Ovary (tissue), 9 donors: Measurements from ENCODE around the gene EFEMP1. TPM values are rescaled to one million over a fixed set of nuclear protein-coding genes. Genes with fewer than 3 reads are reported as not detected.
"Not testable (repeated sequence)": the region's sequence is repeated elsewhere in the genome, so short reads cannot be mapped to it uniquely, and the experiment has no call there.

Source experiments
- DNase-seq, 5 donors: peaks; one replicate each; pipeline ENCODE4 v3.0.0-alpha.2; 2019 to 2020
- H3K27ac ChIP-seq, 2 donors: fragments of 200-600 bp; one replicate each; pipeline versions ENCODE4 v1.5.1 to v1.8.0; 2019 to 2022
- H3K27me3 ChIP-seq: fragments of 200-600 bp; one replicate; pipeline ENCODE4 v1.8.0; 2022
- H3K36me3 ChIP-seq: fragments of 200-600 bp; sonication (generic); one replicate; pipeline ENCODE4 v1.5.1; 2019
- H3K4me1 ChIP-seq: one replicate; pipeline ENCODE4 v1.8.1; 2013; ENCODE audit warnings: mild to moderate bottlenecking, moderate library complexity; ENCODE audit not compliant: insufficient read depth
- H3K4me3 ChIP-seq: fragments of 200-600 bp; sonication (generic); one replicate; pipeline ENCODE4 v1.5.1; 2017
- H3K9me3 ChIP-seq, 2 donors: fragments of 200-600 bp in 1 of 2; sonication (generic) in 1 of 2; one replicate each; pipeline versions ENCODE4 v1.5.1 to v1.8.1; 2013 to 2019; ENCODE audit warnings: mild to moderate bottlenecking in 1 of 2, moderate library complexity in 1 of 2
- CTCF ChIP-seq, 3 donors: fragments of 450-650 bp in 2 of 3; fragments of 200-600 bp in 1 of 3; IDR thresholded peaks; one replicate each; pipeline versions ENCODE4 v1.5.1 to v1.8.0; 2016 to 2022; ENCODE audit warnings: antibody characterized with exemption in 3 of 3, mild to moderate bottlenecking in 1 of 3
- EP300 ChIP-seq: sonication (generic); formaldehyde crosslinking; IDR thresholded peaks from one replicate; pipeline ENCODE4 v1.6.1; 2017; ENCODE audit warnings: antibody characterized with exemption
- POLR2A ChIP-seq: fragments of 450-650 bp; IDR thresholded peaks from one replicate; pipeline ENCODE4 v1.6.1; 2017; ENCODE audit warnings: antibody characterized with exemption, mild to moderate bottlenecking, moderate library complexity
- WGBS, 3 donors: extraction: QIAGEN DNeasy Blood & Tissue Kit in 1 of 3; methylation state at CpG; one replicate each; pipeline versions ENCODE4 v1.1.5 to v1.1.7; 2013 to 2017; 5-methylcytosine and 5-hydroxymethylcytosine counted together
- intact Hi-C, 4 donors: fragments of 100-400 bp; cut with DNase I; formaldehyde crosslinking; loops; one replicate each; pipeline versions ENCODE4 v1.11.0 to v1.15.1; 2022 to 2023
- polyA plus RNA-seq, 2 donors: library from polyadenylated mRNA; stranded (reverse); fragments of 200-250 nt in 1 of 2; fragments of 350-450 nt in 1 of 2; fragmentation: Illumina TruSeq in 1 of 2; extraction: RNeasy Lipid Tissue Mini Kit (QIAGEN cat#74804) in 1 of 2; gene quantifications; one replicate each; pipeline ENCODE4 v1.2.3, GENCODE V29; 2013 to 2014
- total RNA-seq, 7 donors: library from RNA; depleted of rRNA in 2 of 7; stranded (reverse); fragments of >200 nt in 2 of 7; fragmentation: NEBNext Ultra II Directional in 3 of 7; extraction: Animal tissue kit (Norgen Biotek cat#: 25700) in 3 of 7; gene quantifications; one replicate each; pipeline versions ENCODE4 v1.1.0 to v1.2.4, GENCODE V29; 2016 to 2023
- donor health status: DM: no; HTN: no; CAD: no; lungs with moderate emphysema.
- donor health status: DM: no; HTN: no; CAD: no.
- donor health status: Bipolar disorder and iron deficiency.
- donor health status: DM: yes; HTN: yes; CAD: no.
- donor health status: DM: no; HTN: no; CAD: no.
- donor health status: DM: yes; HTN: yes; CAD: no.

EFEMP1 gene
- total and polyA plus RNA-seq, 9 donors: 204 to 482 (median 282) TPM

- peaks cover 2% of the 10 kb centered on the region for H3K4me1 ChIP-seq
- 65 to 69% (median 67%) methylated on average over 9 of the region's 9 CpGs for WGBS, 3 donors
- no peak for TF ChIP-seq POLR2A
- TF ChIP-seq EP300: no peak
- TF ChIP-seq CTCF (IDR thresholded peaks at IDR 0.05): no peak
Observed at GRCh38 chr2:55837073-55837472, 86.5 kb downstream of the EFEMP1 start.

GRCh38 chr2:55831671-55832410, 91.7 kb downstream of the EFEMP1 start:
- H3K27me3 ChIP-seq, H3K4me1 ChIP-seq, intact Hi-C loops, H3K27ac ChIP-seq, H3K9me3 ChIP-seq, H3K36me3 ChIP-seq, H3K4me3 ChIP-seq, DNase-seq: not testable (repeated sequence)
- WGBS, 3 donors: 46 to 85% (median 62%) methylated on average over 2 of the region's 2 CpGs

More at GRCh38 chr2:55837073-55837472, 86.5 kb downstream of the EFEMP1 start:
- intact Hi-C loops: no loop called here
- no peak overlapping the region for H3K4me3 ChIP-seq
- H3K36me3 ChIP-seq: no peaks in the 10 kb centered on the region
- no peaks in the 10 kb centered on the region for H3K9me3 ChIP-seq
- DNase-seq: no peak
- H3K27ac ChIP-seq: no peak overlapping the region
- H3K27me3 ChIP-seq: no peaks in the 10 kb centered on the region

GRCh38 chr2:55827855-55828254, 95.7 kb downstream of the EFEMP1 start:
- intact Hi-C loops: no loop called here
- H3K36me3 ChIP-seq: no peaks in the 10 kb centered on the region
- no peaks in the 10 kb centered on the region for H3K27me3 ChIP-seq
- DNase-seq: no peak
- no peak for TF ChIP-seq CTCF (IDR thresholded peaks at IDR 0.05)
- TF ChIP-seq POLR2A: no peak
- no peak for TF ChIP-seq EP300
- no peak overlapping the region for H3K27ac ChIP-seq
- H3K9me3 ChIP-seq: no peaks in the 10 kb centered on the region
- H3K4me1 ChIP-seq: no peaks in the 10 kb centered on the region
- 38 to 87% (median 82%) methylated on average over 1 of the region's 1 CpG for WGBS, 3 donors
- H3K4me3 ChIP-seq: no peak overlapping the region

- DNase-seq, H3K27me3 ChIP-seq, H3K27ac ChIP-seq, H3K4me1 ChIP-seq, H3K36me3 ChIP-seq, H3K9me3 ChIP-seq, intact Hi-C loops, H3K4me3 ChIP-seq: not testable (repeated sequence)
- 88 to 94% (median 93%) methylated on average over 2 of the region's 2 CpGs for WGBS, 3 donors
Observed at GRCh38 chr2:55827428-55827827, 96.2 kb downstream of the EFEMP1 start.

- no peaks in the 10 kb centered on the region for H3K27me3 ChIP-seq
- intact Hi-C loops: no loop called here
- WGBS, 3 donors: 90 to 93% (median 92%) methylated on average over 6 of the region's 6 CpGs
- no peaks in the 10 kb centered on the region for H3K9me3 ChIP-seq
- no peak overlapping the region for H3K27ac ChIP-seq
- no peak overlapping the region for H3K4me3 ChIP-seq
- no peak for DNase-seq
- no peaks in the 10 kb centered on the region for H3K4me1 ChIP-seq
- no peak for TF ChIP-seq POLR2A
- no peak for TF ChIP-seq CTCF (IDR thresholded peaks at IDR 0.05)
- no peak for TF ChIP-seq EP300
- H3K36me3 ChIP-seq: no peaks in the 10 kb centered on the region
Observed at GRCh38 chr2:55826246-55826645, 97.3 kb downstream of the EFEMP1 start.
